HG03045 (cell line): Measurements from ENCODE around the gene RSAD2.

Experiments
- ATAC-seq: cut with Tn5 transposase; IDR thresholded peaks from one replicate; pipeline ENCODE4 v1.9.1; 2021; ENCODE audit warnings: mild to moderate bottlenecking, moderate library complexity; ENCODE audit not compliant: unreplicated experiment

Gene RSAD2

GRCh38 chr2:6941299-6942046 lies 63.9 kb downstream of the RSAD2 start:
- no peak for ATAC-seq

- no peak for ATAC-seq
Measured at GRCh38 chr2:6942848-6943247, 65.3 kb downstream of the RSAD2 start.

- no peak for ATAC-seq
Measured at GRCh38 chr2:6943523-6943922, 65.9 kb downstream of the RSAD2 start.

GRCh38 chr2:6943971-6944370 lies 66.4 kb downstream of the RSAD2 start:
- ATAC-seq, result no peak

- no peak for ATAC-seq
Measured at GRCh38 chr2:6944555-6944954, 67.0 kb downstream of the RSAD2 start.

- ATAC-seq, result peak; percentile 91
Measured at GRCh38 chr2:6945087-6945813, 67.7 kb downstream of the RSAD2 start.

- ATAC-seq, result no peak
Measured at GRCh38 chr2:6945821-6946220, 68.2 kb downstream of the RSAD2 start.

- ATAC-seq, result no peak
Measured at GRCh38 chr2:6946722-6947121, 69.1 kb downstream of the RSAD2 start.
